ENCODE results near the gene RAB3C.
A peak's percentile ranks its signal among the peaks of the same experiment; 100 is the strongest.

The RAB3C gene

DNA sequence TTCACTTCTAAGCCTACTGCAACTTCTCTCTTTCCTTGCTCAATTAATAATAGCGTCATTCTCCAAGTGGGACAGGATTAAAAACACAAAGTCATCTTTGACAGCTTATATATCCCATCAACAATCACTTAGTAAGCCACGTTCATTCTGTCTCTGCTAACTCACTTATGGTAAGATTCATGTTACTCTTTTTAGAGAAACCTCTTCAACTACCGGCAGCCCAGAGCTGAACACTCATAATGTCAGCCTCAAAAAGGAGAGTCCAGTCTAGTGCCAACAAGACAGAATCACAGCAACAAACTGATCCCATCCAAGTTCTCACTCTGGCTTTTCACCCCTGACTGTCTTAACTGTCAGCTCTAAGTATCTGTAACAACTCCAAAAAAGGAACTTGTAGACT, 196.0 kb downstream of the RAB3C start:
- no peak for DNase-seq

DNA sequence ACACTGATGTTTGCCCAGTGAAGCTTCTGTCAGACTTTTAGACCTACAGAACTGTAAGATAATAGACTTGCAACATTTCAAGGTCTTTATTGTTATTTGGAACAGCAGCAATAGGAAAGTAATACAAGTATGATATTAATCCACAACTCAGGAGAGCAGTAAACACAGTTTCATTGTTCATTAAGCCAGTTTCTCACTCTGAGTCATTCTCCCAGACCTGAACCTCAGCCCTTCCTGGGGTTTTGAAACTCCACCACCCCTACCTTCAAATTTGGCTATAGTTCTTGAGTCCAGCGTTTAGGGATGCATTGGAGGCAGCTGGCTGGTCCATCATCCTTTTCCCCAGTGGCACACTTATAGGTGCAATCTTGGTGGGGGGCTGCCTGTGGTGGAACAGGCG, 203.2 kb downstream of the RAB3C start:
- DNase-seq: no peak

DNA sequence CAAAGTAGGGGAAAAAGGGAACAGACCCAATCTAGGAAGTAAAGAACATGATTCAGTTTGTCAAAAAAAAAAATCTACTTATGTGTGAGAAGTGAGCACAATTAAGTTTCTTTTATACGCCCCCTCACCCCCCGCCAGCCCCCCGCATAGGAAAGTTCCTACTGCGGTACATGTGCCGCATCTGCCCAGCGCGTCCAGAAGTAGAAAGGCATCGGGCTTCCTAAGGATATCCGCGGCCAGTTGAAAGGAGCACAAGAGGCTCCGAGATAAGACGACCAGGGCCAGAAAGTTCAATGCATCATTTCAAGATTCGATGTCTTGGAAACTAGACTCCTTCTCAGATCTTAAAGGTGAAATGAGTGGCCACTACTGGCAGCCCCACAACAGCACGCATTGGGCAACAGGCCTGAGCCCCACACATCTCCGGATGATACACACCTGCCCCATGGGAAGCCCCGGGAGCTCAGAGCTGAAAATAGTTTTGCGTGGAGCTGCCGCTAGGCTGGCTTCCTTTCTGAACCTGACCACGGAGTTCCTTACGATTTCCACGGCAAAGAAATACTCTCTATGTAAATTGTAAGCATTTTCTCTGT, 203.9 kb downstream of the RAB3C start:
- no peak for DNase-seq

- DNase-seq: no peak
Measured at GRCh38 chr5:58787987-58788386, 205.1 kb downstream of the RAB3C start.

- DNase-seq: no peak
Measured at GRCh38 chr5:58793888-58794657, 211.2 kb downstream of the RAB3C start.

GRCh38 chr5:58794875-58795274, 212.0 kb downstream of the RAB3C start:
- DNase-seq: peak; percentile 2

GRCh38 chr5:58795327-58795726, 212.5 kb downstream of the RAB3C start:
- DNase-seq: no peak

DNA sequence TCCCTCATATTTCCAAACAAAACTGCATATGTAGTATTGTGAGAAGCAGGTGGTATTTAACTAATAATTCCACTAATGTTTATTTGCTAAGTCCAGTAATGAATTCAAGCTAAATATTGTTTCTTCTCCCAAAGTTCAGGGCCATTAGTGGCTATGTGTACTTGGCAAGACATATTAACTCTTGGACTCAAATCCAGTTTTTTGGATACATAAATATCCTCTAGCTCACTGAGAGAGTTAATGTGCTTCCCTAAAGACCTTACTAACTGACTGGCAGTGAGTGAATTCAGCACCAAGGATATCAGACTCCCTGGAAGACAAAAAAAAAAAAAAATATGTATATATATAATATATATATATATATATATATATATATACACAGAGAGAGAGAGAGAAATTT, 214.1 kb downstream of the RAB3C start:
- no peak for DNase-seq

- DNase-seq: no peak
Measured at GRCh38 chr5:58800356-58800755, 217.5 kb downstream of the RAB3C start.

- no peak for DNase-seq
Measured at GRCh38 chr5:58800861-58801540, 218.1 kb downstream of the RAB3C start.

- DNase-seq: no peak
Measured at GRCh38 chr5:58803056-58803455, 220.2 kb downstream of the RAB3C start.

- no peak for DNase-seq
Measured at GRCh38 chr5:58804291-58804690, 221.4 kb downstream of the RAB3C start.

DNA sequence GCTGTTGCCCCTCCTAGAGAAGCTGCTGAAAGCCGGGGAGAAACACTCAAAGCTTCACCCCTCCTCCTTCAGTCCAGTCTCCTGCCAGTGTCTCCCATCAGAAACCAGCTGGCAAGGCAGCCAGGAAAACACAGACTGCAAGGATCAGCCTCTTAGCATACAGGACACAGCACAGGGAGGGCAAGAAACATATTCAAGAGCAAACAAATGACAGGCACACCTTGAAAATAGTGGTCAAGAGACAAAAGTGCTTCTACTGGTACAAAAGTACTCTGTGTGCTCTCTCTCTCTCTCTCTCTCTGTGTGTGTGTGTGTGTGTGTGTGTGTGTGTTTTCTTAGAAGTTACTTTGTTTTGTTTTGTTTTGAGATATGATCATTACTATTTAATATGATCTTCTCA, 227.2 kb downstream of the RAB3C start:
- no peak for DNase-seq

DNA sequence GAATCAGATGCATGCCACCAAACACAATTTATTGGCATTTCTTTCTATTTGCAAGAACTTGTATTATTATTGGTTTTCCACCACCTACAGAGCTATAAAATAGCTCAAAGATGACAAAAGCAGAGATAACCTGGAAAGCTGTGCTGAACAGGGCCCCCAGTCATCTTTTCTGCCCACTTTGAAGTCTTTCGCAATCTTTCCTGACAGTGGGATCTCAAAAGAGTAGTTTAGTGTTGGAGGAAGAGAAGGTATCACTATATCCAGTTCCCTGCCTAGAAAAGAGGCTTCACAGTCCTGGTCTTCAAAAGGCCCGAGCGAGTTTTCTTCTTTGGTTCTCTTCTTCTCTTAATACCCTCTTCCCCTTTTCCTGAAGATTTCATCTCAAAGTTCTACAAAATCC, 231.0 kb downstream of the RAB3C start:
- DNase-seq: no peak

GRCh38 chr5:58816181-58816731, 233.4 kb downstream of the RAB3C start:
- DNase-seq: no peak

GRCh38 chr5:58818465-58818864, 235.6 kb downstream of the RAB3C start:
- no peak for DNase-seq

DNA sequence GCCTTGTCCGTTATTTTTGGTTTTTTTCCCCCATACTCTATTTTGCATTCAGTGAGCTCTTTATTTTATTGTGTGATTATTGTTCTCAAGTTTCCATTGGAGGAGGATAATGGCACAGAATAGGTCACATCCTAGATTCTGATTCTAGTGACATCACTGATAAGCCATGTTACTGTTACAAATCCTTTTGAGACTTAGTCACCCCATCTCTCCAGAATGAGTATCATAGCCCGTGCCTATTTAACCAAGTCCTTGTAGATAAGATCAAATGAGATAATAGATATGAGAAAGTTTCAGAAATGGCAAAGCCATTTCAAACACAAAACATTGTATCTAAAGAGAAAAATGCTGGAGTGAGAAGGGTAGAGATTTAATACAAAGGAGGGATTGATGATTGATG, 242.6 kb downstream of the RAB3C start:
- DNase-seq: no peak

DNA sequence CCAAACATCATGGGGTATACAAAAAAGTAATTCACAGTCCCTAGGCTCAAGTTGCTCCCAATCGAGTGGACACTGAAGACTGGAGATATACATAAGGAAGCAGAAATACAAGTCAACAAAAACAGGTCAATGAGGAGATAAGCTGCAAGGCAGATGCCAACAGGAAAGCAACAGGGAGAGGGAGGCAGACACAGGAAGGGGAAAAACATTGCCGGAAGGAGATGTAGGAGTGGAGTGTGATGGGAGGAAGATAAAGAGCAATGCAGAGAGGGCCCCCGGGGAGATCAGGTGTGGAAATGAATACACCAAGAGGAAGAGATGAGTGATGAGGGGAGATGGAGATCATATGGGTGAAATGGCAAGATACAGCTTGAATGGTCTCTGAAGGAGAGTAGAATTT, 243.0 kb downstream of the RAB3C start:
- no peak for DNase-seq

GRCh38 chr5:58827463-58827862, 244.6 kb downstream of the RAB3C start:
- DNase-seq: no peak

DNA sequence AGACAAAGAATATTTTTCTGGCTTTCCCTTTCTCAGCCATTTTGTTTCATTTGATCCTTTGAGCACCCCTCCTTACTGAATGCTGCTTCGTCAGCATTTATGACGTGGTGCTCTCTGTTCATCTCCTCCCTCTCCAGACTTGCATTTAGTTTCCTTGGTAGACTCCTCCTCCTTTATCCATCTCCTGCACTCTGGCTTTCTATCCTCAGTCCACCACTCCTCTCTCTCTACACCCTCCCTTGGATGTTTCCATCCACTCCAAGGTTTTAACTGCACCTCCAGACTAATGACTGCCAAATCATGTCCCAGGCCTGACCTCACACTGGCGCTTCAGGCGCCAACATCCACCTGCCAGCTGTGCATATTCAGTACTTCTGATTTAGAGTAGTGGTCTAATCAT, 245.4 kb downstream of the RAB3C start:
- no peak for DNase-seq

- no peak for DNase-seq
Measured at GRCh38 chr5:58834242-58835225, 251.7 kb downstream of the RAB3C start.

GRCh38 chr5:58836351-58836750, 253.5 kb downstream of the RAB3C start:
- no peak for DNase-seq

DNA sequence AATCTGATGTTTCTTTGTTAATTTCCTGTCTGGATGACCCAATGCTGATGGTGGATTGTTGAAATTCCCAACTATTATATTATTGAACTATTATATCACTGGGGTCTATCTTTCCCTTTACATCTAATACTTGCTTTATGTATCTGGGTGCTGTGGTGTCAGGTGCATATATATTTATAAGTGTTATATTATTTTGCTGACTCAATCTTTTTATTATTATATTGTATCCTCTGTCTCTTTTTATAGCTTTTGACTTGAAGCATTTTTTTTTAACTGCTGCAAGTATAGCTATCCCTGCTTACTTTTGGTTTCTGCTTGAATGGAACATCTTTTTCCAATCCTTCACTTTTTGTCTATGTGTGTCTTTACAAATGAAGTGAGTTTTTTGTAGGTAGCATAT, 255.9 kb downstream of the RAB3C start:
- DNase-seq: no peak
